Measurements from ENCODE around the gene ST3GAL4.
"Not testable (repeated sequence)": the region's sequence is repeated elsewhere in the genome, so short reads cannot be mapped to it uniquely, and the experiment has no call there.

ST3GAL4 gene, protein sequence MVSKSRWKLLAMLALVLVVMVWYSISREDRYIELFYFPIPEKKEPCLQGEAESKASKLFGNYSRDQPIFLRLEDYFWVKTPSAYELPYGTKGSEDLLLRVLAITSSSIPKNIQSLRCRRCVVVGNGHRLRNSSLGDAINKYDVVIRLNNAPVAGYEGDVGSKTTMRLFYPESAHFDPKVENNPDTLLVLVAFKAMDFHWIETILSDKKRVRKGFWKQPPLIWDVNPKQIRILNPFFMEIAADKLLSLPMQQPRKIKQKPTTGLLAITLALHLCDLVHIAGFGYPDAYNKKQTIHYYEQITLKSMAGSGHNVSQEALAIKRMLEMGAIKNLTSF

DNA sequence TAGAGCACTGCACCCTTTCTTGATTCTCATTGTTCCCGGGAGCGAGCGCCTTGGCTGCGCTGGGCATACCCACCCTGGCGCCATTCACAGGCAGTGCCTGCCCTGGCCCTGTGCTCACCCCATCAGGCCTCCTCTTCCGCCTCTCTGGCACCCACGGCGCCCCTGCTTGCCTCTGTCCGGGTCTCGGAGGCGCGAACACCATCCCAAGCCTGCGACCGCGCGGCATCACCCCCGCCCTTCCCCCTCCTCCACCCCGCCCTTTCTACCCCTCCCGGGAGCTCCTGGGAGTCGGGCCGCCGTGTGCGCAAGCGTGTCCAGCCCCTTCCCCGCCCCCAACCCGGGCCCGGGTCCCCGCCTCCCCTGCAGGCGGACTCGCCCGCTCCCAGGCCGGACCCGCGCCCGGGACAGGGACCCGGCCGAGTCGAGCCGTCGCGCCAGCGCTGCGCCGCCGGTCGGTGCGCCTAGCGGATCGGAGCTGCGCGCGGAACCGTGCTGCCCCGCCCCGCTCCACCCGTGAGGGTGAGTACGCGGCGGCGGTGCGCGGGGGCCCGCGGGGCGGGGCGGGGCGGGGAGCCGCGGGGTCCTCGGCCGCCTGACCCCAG is at the start of gene ST3GAL4:
Gene ST3GAL4 (plus strand): TSS at position 363 of the 602 bp plus-strand sequence. CDS start 50,470 bp downstream, outside the sequence.
- peak; percentile 66 for DNase-seq (ENCODE audit: low read depth)
- H3K4me3 ChIP-seq (ENCODE audit: low read depth, low read length), result peak within 1 kb of the TSS; percentile 87
- TF ChIP-seq, protein P1, sequence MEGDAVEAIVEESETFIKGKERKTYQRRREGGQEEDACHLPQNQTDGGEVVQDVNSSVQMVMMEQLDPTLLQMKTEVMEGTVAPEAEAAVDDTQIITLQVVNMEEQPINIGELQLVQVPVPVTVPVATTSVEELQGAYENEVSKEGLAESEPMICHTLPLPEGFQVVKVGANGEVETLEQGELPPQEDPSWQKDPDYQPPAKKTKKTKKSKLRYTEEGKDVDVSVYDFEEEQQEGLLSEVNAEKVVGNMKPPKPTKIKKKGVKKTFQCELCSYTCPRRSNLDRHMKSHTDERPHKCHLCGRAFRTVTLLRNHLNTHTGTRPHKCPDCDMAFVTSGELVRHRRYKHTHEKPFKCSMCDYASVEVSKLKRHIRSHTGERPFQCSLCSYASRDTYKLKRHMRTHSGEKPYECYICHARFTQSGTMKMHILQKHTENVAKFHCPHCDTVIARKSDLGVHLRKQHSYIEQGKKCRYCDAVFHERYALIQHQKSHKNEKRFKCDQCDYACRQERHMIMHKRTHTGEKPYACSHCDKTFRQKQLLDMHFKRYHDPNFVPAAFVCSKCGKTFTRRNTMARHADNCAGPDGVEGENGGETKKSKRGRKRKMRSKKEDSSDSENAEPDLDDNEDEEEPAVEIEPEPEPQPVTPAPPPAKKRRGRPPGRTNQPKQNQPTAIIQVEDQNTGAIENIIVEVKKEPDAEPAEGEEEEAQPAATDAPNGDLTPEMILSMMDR (conservative IDR thresholded peaks at IDR 0.05; ENCODE audit: low read depth, low read length), result no peak

DNA sequence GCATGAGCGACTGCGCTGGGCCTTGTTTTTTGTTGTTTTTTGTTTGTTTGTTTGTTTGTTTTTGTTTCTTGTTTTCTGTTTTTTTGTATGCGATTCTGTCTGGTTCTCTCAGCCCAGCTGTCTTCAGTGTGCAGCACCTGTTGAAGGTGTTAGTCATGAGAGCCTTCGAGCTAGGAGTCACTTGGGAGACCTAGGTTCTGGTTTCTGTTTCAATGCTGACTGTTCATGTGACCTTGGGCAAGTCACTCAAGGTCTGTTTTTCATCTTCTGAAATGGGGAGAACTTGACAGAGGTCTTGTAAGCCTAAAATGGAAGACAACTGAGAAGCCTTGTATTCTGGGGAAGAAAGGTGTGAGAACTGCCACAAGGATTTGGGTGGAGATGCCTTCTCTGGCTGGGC is 49.8 kb upstream of the ST3GAL4 start:
- TF ChIP-seq, protein P1 (conservative IDR thresholded peaks at IDR 0.05; ENCODE audit: low read depth, low read length), result no peak
- no peak overlapping the region for H3K4me3 ChIP-seq (ENCODE audit: low read depth, low read length)
- no peak for DNase-seq (ENCODE audit: low read depth)

DNA sequence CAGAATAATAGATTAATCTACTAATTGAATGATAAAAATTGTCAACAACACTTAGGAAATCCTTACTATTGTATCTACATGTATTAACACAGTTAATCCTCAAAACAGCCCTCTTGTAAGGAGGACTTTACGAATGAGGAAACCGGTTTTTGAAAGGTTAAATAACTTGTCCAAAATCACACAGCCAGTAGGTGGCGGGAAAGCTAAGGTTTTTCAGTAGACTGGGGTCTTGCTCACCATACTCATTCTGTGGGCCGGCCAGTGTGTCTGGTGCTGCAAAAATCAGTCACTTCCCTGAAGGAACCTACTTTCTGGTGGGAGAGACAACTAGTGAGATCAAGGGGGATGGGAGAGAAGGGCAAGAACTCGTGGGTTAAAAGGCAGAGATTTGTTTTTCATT is 47.8 kb upstream of the ST3GAL4 start:
- TF ChIP-seq, protein P1 (conservative IDR thresholded peaks at IDR 0.05; ENCODE audit: low read depth, low read length), result peak; percentile 73
- DNase-seq (ENCODE audit: low read depth), result peak; percentile 79
- H3K4me3 ChIP-seq (ENCODE audit: low read depth, low read length), result no peak overlapping the region

DNA sequence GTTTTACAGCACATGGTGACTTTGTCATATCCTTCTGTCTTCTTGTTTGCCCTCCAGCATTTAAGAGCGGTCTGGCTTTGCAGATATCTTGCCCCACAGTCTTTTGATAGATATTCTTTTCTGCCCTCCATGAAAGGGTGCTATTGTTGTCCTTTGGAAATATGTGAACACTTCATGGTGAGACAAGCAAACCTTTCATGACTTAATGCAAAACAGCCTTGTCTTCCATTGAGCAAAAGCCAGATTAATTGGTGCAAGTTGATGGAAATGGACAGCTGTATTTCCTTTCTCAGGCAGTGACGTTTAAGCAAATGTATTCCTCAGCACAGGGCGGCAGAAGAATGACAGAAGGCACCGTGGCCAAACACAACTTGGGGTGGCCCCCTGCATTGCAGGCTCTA is 47.2 kb upstream of the ST3GAL4 start:
- H3K4me3 ChIP-seq (ENCODE audit: low read depth, low read length), result no peak overlapping the region
- TF ChIP-seq, protein P1 (conservative IDR thresholded peaks at IDR 0.05; ENCODE audit: low read depth, low read length), result no peak
- no peak for DNase-seq (ENCODE audit: low read depth)

DNA sequence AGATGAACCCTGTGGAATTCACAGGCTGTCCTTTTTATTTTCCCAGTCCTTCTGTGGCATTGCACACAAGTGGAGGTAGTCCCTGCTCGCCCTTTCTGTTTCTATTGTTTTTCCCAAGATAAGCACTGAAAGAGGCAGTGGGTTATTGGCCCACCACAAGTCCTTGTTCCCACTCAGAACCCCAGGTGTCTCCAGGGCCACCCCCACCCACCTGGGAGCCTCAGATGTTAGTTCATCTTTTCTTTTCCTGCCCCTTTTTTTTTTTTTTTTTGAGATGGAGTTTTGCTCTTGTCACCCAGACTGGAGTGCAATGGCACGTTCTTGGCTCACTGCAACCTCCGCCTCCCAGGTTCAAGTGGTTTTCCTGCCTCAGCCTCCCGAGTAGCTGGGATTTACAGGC is 46.7 kb upstream of the ST3GAL4 start:
- DNase-seq (ENCODE audit: low read depth); H3K4me3 ChIP-seq (ENCODE audit: low read depth, low read length): not testable (repeated sequence)

DNA sequence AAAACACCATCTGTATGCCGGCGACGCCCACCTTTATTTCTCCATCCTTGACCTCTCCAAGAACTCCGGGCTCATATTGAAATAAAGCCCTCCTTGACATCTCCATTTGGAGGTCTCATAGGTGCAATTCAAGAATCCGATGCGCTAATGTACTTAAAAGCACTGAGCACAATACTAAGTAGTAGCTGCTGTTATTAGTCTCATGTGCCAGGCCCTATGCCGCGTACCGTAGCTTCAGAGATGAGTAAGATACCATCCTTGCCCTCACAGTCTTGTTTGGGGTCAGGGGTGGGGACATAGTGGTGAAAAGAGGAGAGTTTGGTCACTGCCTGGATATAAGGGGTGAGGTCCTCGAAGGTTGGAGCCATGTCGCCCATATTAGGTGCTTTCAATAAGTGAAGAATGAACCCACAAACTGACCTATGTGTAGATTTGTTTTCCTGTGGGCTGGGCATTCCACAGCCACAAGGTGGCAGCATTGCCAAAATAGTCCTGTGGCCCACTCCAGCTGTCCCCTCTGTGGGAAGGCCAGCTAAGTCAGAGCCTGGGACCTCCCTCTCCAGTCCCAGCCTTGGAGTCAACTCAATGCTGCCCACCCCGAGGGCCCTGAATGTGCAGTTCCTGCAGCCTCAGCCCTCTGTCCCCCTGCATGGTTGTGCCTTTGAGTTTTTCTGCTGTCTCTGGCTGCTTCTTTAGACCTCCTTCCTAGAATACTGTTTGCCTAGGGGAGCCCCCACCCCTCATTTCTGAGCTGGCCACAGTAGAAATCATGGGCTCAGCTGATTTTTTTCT is 45.1 kb upstream of the ST3GAL4 start:
- H3K4me3 ChIP-seq (ENCODE audit: low read depth, low read length), result no peak overlapping the region
- DNase-seq (ENCODE audit: low read depth), result peak; percentile 82
- TF ChIP-seq, protein P1 (conservative IDR thresholded peaks at IDR 0.05; ENCODE audit: low read depth, low read length), result peak; percentile 97

DNA sequence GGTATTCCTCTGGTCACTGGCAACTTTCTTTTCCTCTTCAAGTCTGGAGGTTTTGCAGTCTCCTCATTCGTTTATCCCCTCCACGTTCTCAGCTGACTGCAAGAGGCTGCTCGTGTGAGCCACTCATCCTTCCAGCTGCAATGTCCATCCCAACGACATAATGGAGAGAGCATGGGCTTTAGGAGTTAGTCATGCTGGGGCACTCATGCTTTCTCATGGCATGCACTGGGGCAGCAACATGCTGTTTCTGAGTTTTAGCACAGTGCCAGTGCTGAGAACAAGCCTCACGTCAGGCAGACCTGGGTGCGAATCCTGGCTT is 44.5 kb upstream of the ST3GAL4 start:
- TF ChIP-seq, protein P1 (conservative IDR thresholded peaks at IDR 0.05; ENCODE audit: low read depth, low read length), result no peak
- no peak for DNase-seq (ENCODE audit: low read depth)
- no peak overlapping the region for H3K4me3 ChIP-seq (ENCODE audit: low read depth, low read length)
